ENCODE results near the gene RP2.

RP2 gene

GRCh38 chrX:46865281-46865680 is 28.4 kb downstream of the RP2 start:
- no peak for DNase-seq (ENCODE audit: extremely low read depth, low read depth)
- no peak for TF ChIP-seq CTCF (IDR thresholded peaks at IDR 0.05; ENCODE audit: low read depth, low read length)

- no peak for TF ChIP-seq CTCF (IDR thresholded peaks at IDR 0.05; ENCODE audit: low read depth, low read length)
- no peak for DNase-seq (ENCODE audit: extremely low read depth, low read depth)
These were observed 29.9 kb downstream of the RP2 start for GRCh38 chrX:46866726-46867125.

- DNase-seq (ENCODE audit: extremely low read depth, low read depth) = no peak
- no peak for TF ChIP-seq CTCF (IDR thresholded peaks at IDR 0.05; ENCODE audit: low read depth, low read length)
These were observed 36.9 kb downstream of the RP2 start for GRCh38 chrX:46873746-46874145.

- no peak for TF ChIP-seq CTCF (IDR thresholded peaks at IDR 0.05; ENCODE audit: low read depth, low read length)
- DNase-seq (ENCODE audit: extremely low read depth, low read depth) = no peak
These were observed 40.1 kb downstream of the RP2 start for GRCh38 chrX:46876901-46877300.

GRCh38 chrX:46882266-46882665 is 45.4 kb downstream of the RP2 start:
- no peak for DNase-seq (ENCODE audit: extremely low read depth, low read depth)
- TF ChIP-seq CTCF (IDR thresholded peaks at IDR 0.05; ENCODE audit: low read depth, low read length) = no peak

GRCh38 chrX:46884799-46885198 is 48.0 kb downstream of the RP2 start:
- DNase-seq (ENCODE audit: extremely low read depth, low read depth) = no peak
- no peak for TF ChIP-seq CTCF (IDR thresholded peaks at IDR 0.05; ENCODE audit: low read depth, low read length)

GRCh38 chrX:46898207-46898606 is 61.4 kb downstream of the RP2 start:
- no peak for TF ChIP-seq CTCF (IDR thresholded peaks at IDR 0.05; ENCODE audit: low read depth, low read length)
- DNase-seq (ENCODE audit: extremely low read depth, low read depth) = no peak

Data from AG09319 (cell line).